T-helper 1 cell treated with Interleukin-12 subunit alpha and Interleukin-12 subunit beta and Interleukin-4 antibody, amounts not matched to agents 30 ng/mL and 1 ng/mL, for 36 hours (primary cell): Measurements from ENCODE around the gene GSTO2. TPM values are rescaled to one million over a fixed set of nuclear protein-coding genes. Genes with fewer than 3 reads are reported as not detected.

Experiments used
- intact Hi-C: fragments of 100-400 bp; cut with micrococcal nuclease; formaldehyde crosslinking; loops from one replicate; pipeline ENCODE4 v1.15.1; 2024
- total RNA-seq: library from RNA; stranded (reverse); gene quantifications from 2 replicates; pipeline ENCODE4 v1.2.3, GENCODE V29; 2022

GSTO2 gene
- total RNA-seq, 1 donor from 2014 or later: 1.4 TPM

- intact Hi-C loops: no loop called here
Observed at GRCh38 chr10:104279550-104280259, 10.7 kb downstream of the GSTO2 start.

DNA sequence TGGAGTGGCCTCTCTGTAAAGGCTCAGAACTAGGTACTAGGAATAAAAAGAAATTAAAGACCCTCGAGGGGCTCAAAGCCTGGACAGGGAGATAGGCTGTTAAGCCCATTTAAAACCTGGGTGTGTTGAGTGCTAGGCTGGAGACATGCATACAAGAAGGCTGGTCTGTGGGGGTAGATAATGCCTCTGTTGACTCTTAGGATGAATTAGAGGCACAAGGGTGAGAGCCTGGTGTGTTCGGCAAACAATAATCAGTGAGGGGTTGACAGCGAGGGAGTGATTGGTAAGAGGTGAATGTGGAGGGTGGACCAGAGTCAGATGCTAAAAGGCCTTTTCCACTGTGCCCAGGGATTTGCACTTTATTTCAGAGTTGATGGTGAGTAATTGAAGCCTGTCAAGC, 12.7 kb downstream of the GSTO2 start:
- intact Hi-C loops: no loop called here

DNA sequence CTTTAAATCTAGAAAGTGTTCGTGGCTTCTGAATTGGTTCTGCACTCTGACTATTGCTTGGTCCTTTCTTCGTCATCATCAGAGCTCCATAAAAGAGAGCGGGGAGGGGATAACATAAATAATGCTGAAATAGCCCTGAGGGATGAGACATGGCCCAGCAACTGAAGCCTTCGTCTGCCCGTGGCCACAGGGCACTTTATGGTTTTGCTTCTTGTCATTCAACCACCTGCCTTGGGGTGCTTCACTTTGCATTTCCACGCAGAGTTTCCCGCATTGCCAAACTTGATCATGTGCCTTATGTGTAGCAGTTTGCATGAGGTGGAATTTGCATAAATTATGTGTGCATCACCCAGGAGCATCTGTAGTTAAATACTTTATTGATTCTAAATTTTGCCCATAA, 15.9 kb downstream of the GSTO2 start:
- intact Hi-C loops: no loop called here

DNA sequence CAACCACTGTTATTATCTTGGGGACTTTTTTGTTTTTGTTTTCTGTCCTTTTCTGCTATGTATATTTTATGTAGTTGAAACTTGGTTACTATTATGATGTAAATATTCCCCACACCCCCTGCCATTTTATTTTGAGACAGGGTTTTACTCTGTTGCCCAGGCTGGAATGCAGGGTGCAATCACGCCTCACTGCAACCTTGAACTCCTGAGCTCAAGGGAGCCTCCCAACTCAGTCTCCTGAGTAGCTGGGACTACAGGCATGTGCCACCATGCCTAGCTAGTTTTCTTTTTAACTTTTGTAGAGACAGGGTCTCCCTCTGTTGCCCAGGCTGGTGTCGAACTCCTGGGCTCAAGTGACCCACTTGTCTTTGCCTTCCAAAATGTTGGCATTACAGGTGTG, 18.0 kb downstream of the GSTO2 start:
- intact Hi-C loops: no loop called here

GRCh38 chr10:104288355-104288754, 19.4 kb downstream of the GSTO2 start:
- intact Hi-C loops: no loop called here

DNA sequence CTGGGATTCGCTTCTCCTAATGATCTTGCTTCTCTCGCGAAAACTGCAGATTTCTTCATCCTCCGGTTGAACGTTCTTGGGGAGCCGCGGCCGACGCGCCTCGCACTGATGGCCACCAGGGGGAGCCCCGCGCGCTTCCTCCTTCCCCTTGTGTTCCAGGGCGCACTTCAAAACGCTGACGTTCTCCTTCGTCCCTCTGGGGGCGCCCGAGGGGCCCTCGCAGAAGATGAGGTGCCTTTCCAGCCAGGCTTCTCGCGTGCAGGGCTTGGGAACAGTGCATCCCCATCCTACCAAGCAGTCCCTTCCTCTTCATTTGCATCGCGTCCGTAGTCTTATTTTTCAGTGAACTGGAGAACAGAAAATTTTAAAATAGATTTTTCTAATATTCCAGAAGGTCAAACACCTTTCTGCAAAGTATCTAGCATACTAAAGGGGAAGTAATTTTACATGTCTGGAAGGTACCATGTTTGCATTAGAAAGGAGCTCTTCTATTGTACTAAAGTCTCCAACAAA, 22.5 kb downstream of the GSTO2 start:
- intact Hi-C loops: loop anchor here (1.0 kb wide), 6 partner anchors 9 to 255 kb away; partner anchors contain the start of genes GSTO2 and ITPRIP

DNA sequence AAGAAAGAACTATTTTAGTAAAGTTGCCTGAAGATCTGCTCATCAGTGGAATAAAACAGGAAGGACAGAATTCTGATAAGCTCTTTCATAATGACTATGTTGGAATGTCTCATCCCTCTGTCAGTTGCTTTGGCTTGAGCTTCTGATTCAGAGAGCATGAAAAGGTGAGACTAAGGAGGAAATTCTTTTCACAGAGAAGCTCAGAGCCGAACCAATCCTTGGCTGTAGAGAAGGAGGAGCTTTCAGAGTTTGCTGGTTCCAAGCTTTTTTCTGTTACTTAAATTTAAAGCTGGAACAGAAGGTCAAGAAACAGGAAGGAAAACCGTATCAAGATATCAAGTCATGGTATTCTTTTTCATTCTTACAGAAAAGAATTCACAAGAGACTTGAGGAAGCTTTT, 24.0 kb downstream of the GSTO2 start:
- intact Hi-C loops: no loop called here

DNA sequence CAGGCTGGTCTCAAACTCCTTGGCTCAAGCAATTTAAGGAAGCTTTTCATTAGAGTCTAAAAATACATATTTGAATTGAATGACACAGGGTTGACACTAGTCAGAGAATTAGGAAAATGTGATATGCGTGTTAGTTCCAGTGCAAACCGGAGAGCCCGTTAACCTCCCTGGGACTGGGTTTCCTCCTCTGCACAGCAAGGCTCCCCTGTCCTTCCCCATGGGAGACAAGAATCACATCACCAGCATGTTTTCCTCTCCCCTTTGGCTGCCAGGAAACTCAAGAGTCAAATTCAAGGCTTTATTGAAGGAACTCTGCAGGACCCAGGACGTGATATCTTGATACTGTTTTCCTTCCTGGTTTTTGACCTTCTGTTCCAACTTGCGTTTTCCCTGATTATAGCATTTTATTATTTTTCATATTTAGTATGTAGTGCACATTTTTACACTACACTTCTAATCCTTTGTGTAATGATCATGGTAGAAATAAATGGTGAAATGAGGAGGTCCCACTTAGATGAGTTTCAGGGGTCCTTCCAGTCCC, 24.9 kb downstream of the GSTO2 start:
- intact Hi-C loops: no loop called here

- intact Hi-C loops: no loop called here
Observed at GRCh38 chr10:104296687-104297436, 27.9 kb downstream of the GSTO2 start.

DNA sequence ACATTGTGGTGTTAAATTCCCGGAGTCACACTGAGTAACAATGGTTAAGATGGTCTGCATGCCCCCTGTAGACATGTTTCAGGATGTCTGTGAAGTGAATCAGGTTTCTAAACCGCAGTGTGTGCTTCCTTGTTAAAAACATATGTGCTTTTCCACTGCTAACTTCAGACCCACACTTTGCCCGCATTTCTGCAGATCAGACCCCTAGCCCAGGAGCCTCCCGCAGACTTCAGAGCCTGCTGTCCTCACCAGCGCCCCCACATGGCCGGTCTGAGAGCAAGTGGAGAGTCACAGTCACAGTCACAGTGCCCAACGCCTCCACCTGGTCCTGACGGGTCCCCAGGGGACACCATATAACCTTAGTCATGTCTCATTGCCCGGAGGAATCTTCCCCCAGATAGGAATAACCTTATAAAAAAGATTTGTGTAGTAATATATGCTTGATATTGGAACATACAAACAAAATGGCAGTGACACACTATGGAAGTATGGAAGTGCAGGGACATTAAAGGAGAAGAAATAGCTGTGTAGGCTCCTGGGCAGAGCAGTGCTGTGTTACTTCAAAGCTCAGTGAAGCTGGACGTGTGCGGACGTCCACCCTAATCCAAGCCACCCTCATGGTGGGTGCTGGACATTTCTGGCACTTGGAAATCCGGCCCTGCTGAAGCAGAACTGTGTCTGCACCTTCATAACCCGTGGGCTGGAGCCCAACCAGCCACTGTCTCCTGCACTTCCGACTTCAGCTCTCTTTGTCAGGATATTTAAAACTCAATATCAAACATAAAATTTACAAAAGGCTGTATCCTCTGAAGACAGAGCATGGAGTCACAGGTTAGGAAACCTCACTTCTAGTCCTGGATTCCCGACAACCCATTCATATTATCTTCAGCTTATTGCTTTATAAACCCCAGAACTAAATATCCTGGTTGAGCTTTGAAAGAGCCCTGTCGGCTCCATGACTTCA, 29.0 kb downstream of the GSTO2 start:
- intact Hi-C loops: no loop called here

DNA sequence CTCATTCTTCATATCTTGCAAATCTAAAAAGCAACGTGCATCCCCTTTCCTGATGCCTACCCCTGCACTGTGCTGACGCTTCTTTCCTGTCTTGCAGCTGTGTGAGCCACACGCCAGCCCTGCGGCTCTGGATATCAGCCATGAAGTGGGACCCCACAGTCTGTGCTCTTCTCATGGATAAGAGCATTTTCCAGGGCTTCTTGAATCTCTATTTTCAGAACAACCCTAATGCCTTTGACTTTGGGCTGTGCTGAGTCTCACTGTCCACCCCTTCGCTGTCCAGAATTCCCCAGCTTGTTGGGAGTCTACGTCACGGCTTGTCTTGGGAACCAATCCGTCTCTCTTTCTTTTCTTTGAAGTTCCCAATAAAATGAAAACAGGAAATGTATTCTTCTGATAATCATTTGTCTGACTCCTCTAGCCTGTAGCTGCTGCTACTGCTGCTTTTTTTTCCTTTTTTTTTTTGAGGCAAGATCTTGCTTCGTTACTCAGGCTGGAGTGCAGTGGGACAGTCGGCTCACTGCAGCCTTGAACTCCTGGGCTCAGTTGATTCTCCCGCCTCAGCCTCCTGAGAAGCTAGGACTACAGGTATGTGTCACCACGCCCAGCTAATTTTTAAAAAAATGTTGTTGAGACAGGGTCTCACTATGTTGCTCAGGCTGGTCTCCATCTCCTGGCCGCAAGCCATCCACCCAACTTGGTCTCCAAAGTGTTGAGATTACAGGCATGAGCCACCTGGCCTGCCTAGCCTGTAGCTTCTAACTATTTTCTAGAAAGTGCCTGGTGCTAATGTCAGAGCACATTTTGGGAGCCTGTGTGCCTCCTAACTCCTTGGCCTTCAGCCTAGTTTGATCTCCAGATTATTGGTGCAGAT, 30.3 kb downstream of the GSTO2 start:
- intact Hi-C loops: no loop called here

DNA sequence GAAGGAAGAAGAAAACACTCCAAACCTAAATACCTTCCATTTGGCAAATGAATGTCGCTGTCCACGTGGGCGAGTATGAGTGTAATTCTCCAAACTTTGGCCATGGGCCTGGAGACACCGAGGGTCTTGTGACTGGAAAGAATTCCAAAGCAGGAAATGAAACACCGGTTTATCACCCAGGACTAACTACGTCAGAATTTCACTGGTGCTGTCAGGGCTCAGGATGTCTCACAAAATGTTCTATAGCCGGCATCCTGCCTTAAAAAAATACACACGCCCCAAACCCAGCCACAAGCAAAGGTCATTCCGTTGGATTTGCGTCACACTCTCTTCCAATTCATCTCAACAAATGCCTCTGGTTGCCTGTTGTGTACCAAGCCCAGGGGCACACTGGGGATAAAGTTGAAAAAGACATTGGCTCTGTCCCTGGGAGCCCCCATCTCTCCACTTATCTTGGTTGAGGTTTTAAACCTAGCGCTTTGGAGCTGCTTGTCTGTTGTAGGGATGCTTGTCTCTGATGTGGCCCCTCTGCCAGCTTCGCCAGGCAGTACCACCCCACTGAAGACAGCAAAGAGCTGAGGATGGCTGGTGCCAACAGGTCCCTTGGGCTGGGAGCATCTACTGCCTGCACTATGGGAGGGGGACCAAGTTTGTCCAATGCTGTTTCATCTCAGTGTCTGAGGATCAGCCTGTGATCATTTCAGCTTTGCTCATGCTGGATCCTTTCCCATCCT, 31.2 kb downstream of the GSTO2 start:
- intact Hi-C loops: loop anchor here (1.0 kb wide), 1 partner anchor 9 kb away; no protein-coding TSS in a partner anchor

DNA sequence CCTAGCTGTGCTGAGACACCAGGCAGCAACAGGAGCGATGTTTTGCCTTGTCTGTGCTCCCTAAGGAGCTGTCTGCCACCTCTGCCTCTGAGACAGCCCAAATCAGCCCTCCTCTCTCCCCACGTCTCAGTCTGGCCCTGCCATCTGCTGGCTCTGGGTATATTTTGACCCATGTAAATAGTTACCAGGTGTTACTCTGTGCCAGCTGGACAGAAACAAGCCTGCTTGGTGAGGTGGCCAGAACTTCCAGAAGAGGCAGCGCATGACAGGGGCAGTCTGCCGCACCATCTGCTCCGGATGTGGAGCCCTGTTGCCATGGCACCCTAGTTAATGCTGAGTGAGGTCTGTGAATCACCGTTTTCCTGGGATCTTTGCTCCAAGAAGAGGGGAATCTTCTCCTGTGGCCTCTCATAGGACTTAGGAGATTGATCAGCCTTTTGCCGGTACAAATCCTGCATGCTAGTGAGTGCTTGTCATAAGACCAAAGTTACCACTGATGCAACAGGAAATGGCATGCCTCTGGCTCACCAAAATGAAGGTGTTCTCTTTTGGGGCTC, 31.8 kb downstream of the GSTO2 start:
- intact Hi-C loops: loop anchor here (1.0 kb wide), 1 partner anchor 10 kb away; no protein-coding TSS in a partner anchor

DNA sequence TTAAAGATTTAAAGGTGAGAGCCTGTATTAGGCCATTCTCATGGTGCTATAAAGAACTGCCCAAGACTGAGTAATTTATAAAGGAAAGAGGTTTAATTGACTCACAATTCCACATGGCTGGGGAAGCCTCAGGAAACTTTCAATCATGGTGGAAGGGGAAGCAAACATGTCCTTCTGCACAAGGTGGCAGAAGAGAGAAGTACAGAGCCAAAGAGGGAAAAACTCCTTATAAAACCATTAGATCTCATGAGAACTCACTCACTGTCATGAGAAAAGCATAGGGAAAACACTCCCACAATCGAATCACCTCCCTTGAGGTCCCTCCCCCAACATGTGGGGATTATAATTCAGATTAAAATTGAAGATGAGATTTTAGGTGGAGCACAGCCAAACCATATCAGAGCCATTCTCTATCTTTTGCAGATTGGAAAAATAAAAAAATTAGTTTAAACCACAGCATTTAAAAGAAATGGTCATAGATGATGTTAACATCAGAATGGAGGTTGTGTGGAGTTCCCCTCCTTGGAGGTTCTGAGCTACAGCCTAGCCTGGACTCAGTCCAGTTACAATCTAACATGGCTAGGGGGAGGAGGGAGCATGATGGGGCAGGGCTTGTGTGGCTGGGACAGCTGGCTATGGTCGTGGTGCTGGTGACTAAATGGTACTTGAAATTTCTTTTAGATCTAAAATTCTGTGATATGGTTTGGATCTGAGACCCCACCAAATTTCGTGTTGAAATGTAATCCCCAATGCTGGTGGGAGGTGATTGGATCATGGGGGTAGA, 33.1 kb downstream of the GSTO2 start:
- intact Hi-C loops: no loop called here

DNA sequence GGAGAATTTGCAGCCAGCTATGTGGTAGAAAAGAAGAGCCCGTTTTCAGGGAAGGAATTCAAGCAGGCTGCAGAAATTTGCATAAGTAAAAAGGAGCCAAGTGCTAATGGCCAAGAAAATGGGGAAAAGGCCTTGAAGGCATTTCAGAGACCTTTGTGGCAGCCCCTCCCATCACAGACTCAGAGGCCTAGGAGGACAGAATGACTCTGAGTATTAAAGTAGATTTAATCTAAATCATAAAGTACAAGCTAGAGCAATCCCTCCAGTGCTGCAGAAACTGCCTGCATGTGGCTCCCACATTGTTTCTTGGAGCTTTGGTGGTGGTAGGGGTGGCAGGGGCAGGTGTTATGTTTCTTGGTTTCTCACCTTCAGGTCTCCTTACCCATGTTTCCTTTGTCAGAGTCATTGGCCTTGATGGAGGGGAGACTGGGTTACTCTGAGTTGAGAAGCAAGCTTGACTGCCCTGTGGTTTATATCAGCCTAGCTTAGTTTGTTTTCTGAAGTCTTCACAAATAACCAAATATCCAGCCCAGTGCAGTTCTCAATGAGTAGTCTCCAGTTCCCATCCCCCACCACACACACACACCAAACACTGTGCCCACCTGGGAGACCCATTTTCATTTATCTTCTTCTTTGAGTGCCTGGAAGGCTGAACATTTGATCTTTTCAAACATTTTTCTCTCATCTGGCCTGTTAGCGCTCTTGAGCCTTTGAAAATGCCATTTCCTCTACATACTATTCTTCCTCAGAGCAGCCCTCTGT, 34.8 kb downstream of the GSTO2 start:
- intact Hi-C loops: loop anchor here (1.0 kb wide), 1 partner anchor 34 kb away; the partner anchor contains the start of gene GSTO2

DNA sequence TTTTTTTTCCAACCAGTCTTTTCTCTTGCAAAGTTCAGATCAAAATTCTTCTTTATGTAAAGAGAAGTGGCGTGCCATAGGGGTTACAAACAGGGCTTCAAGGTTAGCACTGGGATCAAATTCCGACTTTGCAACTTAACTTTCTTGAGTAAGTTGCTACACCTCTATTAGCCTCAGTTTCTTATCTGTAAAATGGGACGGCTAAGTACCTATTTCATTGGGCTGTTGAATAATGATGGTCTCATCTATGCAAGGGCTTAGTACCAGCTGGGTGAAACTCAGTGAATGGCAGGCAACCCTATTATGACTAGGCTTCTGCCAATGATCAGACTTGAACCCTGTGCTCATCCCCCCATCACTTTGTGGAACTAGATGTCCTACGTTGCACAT, 35.4 kb downstream of the GSTO2 start:
- intact Hi-C loops: loop anchor here (1.0 kb wide), 1 partner anchor 35 kb away; the partner anchor contains the start of gene GSTO2

DNA sequence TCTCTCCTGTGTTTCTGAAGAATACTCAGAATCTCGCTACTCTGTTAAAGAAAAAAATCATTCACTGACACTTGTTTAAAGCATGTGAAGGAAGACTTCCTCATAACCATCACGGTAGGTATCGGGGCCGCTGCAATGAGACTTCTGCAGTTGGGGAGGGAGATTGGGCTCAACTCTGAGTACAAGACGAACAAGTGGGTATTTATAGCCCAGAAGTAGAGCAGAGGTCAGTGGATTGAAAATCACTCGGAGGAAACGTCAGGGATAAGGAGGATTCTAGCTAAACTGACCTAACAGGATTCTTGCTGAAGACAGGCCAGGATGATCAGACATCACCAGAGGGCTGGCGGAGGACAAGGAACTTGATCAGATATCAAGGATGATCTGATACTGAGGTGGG, 35.9 kb downstream of the GSTO2 start:
- intact Hi-C loops: loop anchor here (1.0 kb wide), 4 partner anchors 14 to 45 kb away; partner anchors contain the start of genes GSTO2 and ITPRIP
